Keratinocyte (primary cell): ENCODE results near the gene CCDC66.

Experiments used
- EZH2 ChIP-seq: IDR thresholded peaks from one replicate; pipeline ENCODE4 v1.6.1; 2012; ENCODE audit warnings: inconsistent platforms, mild to moderate bottlenecking, low read length, moderate library complexity
- TF ChIP-seq, protein P1 (sequence below), 3 experiments: IDR thresholded peaks in 1 of 3; conservative IDR thresholded peaks in 1 of 3; optimal IDR thresholded peaks in 1 of 3; 2 replicates in 2 of 3; 3 replicates in 1 of 3; pipeline versions ENCODE3 to v1.5.1; 2011; ENCODE audit warnings: low read length in 3 of 3, mild to moderate bottlenecking in 3 of 3, moderate library complexity in 2 of 3, control low read depth in 1 of 3, inconsistent platforms in 1 of 3; ENCODE audit not compliant: insufficient read depth in 2 of 3; ENCODE audit errors: extremely low read depth in 1 of 3

DNA sequence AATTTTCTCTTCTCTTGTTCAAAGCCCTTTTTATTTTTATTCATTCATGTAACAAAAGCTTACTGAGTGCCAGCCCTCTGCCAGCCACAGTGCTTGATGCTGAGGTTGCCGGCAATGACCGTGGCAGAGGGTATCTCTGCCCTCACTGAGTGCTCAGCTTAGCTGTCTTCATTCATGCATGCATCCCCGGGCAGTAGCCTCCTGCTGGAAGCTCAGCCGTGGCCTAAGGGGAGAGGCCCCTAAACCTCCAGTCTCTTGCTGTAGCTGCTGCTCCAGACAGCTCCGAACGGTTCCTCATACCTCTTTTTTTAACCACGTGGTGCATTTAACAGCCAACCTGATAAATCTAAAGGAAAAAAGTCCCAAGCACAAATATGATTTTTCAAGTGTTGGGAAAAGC is 34.6 kb upstream of the CCDC66 start:
- TF ChIP-seq, protein P1, sequence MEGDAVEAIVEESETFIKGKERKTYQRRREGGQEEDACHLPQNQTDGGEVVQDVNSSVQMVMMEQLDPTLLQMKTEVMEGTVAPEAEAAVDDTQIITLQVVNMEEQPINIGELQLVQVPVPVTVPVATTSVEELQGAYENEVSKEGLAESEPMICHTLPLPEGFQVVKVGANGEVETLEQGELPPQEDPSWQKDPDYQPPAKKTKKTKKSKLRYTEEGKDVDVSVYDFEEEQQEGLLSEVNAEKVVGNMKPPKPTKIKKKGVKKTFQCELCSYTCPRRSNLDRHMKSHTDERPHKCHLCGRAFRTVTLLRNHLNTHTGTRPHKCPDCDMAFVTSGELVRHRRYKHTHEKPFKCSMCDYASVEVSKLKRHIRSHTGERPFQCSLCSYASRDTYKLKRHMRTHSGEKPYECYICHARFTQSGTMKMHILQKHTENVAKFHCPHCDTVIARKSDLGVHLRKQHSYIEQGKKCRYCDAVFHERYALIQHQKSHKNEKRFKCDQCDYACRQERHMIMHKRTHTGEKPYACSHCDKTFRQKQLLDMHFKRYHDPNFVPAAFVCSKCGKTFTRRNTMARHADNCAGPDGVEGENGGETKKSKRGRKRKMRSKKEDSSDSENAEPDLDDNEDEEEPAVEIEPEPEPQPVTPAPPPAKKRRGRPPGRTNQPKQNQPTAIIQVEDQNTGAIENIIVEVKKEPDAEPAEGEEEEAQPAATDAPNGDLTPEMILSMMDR (optimal IDR thresholded peaks at IDR 0.05 in 1 of 3, IDR thresholded peaks at IDR 0.05 in 1 of 3, conservative IDR thresholded peaks at IDR 0.05 in 1 of 3; ENCODE audit: extremely low read depth in 1 of 3, insufficient read depth in 2 of 3, low read length in 3 of 3) = no peak
- TF ChIP-seq EZH2 = no peak
